GM23338 (cell line): ENCODE results near the gene KRTAP19-8. TPM values are rescaled to one million over a fixed set of nuclear protein-coding genes. Genes with fewer than 3 reads are reported as not detected.

Experiments used
- ATAC-seq: fragments of 200-7000 bp; cut with Tn5 transposase; 3 replicates; pipeline ENCODE4 v1.9.1; 2020
- DNase-seq: peaks from one replicate; pipeline ENCODE4 v3.0.0-alpha.2; 2015; ENCODE audit warnings: low spot score
- H2AFZ ChIP-seq: fragments of 200-600 bp; sonication (generic); 2 replicates; pipeline ENCODE4 v1.8.0; 2016; ENCODE audit warnings: antibody characterized with exemption, mild to moderate bottlenecking, moderate library complexity
- H3F3A ChIP-seq: fragments of 200-600 bp; sonication (generic); replicated peaks from 2 replicates; pipeline ENCODE4 v1.8.0; 2017; ENCODE audit warnings: antibody characterized with exemption, mixed run types, low read depth
- H3K27ac ChIP-seq: fragments of 200-600 bp; sonication (generic); 2 replicates; pipeline ENCODE4 v1.6.1; 2016; ENCODE audit warnings: low read depth
- H3K27me3 ChIP-seq: fragments of 200-600 bp; sonication (generic); 2 replicates; pipeline ENCODE4 v1.8.0; 2016; ENCODE audit warnings: mild to moderate bottlenecking, mixed run types, moderate library complexity; ENCODE audit not compliant: insufficient read depth
- H3K36me3 ChIP-seq: fragments of 200-600 bp; sonication (generic); 2 replicates; pipeline ENCODE4 v1.8.0; 2016; ENCODE audit warnings: mild to moderate bottlenecking; ENCODE audit not compliant: insufficient read depth
- H3K4me1 ChIP-seq: fragments of 200-600 bp; sonication (generic); 2 replicates; pipeline ENCODE4 v1.8.0; 2016; ENCODE audit warnings: mild to moderate bottlenecking, moderate library complexity; ENCODE audit not compliant: insufficient read depth
- H3K4me2 ChIP-seq: fragments of 200-600 bp; sonication (generic); 2 replicates; pipeline ENCODE4 v1.7.1; 2017; ENCODE audit warnings: mixed run types
- H3K4me3 ChIP-seq: fragments of 200-600 bp; sonication (generic); 2 replicates; pipeline ENCODE4 v1.6.1; 2016; ENCODE audit warnings: mixed run types
- H3K79me2 ChIP-seq: fragments of 200-600 bp; sonication (generic); replicated peaks from 2 replicates; pipeline ENCODE4 v1.8.0; 2017; ENCODE audit warnings: mild to moderate bottlenecking; ENCODE audit not compliant: insufficient read depth
- H3K9me2 ChIP-seq: fragments of 200-600 bp; sonication (generic); 2 replicates; pipeline ENCODE4 v1.8.0; 2017; ENCODE audit not compliant: insufficient read depth
- H4K20me1 ChIP-seq: fragments of 200-600 bp; sonication (generic); replicated peaks from 2 replicates; pipeline ENCODE4 v1.8.0; 2017; ENCODE audit warnings: mild to moderate bottlenecking; ENCODE audit not compliant: insufficient read depth
- H3K27ac Mint-ChIP-seq: 2 replicates; pipeline ENCODE4 v1.8.0; 2020; ENCODE audit warnings: inconsistent platforms, mild to moderate bottlenecking, moderate library complexity, mixed read lengths
- H3K27me3 Mint-ChIP-seq: 3 replicates; pipeline ENCODE4 v1.8.0; 2022; ENCODE audit warnings: low read depth, mild to moderate bottlenecking, moderate library complexity, mixed read lengths, inconsistent platforms; ENCODE audit not compliant: insufficient read depth, poor library complexity
- H3K36me3 Mint-ChIP-seq: 3 replicates; pipeline ENCODE4 v1.8.0; 2021; ENCODE audit warnings: low read depth, mild to moderate bottlenecking, inconsistent platforms, moderate library complexity, mixed read lengths
- H3K4me1 Mint-ChIP-seq: 3 replicates; pipeline ENCODE4 v1.8.0; 2020; ENCODE audit warnings: mild to moderate bottlenecking, inconsistent platforms, mixed read lengths
- H3K4me3 Mint-ChIP-seq: 3 replicates; pipeline ENCODE4 v1.8.0; 2021; ENCODE audit warnings: moderate library complexity, mild to moderate bottlenecking, inconsistent platforms, mixed read lengths
- H3K9me3 Mint-ChIP-seq: 3 replicates; pipeline ENCODE4 v1.8.0; 2020; ENCODE audit warnings: moderate library complexity, mild to moderate bottlenecking, inconsistent platforms, mixed read lengths
- CREB1 ChIP-seq: fragments of 250-450 bp; sonication (Bioruptor Pico); IDR thresholded peaks from 2 replicates; pipeline ENCODE4 v1.5.0; 2020; ENCODE audit warnings: low read depth, mild to moderate bottlenecking, moderate library complexity
- CTCF ChIP-seq, 2 experiments: fragments of 200-600 bp in 1 of 2; sonication (generic) in 1 of 2; conservative IDR thresholded peaks; 2 replicates each; pipeline versions ENCODE4 v1.5.1 to v1.6.1; 2016 to 2017; ENCODE audit warnings: antibody characterized with exemption in 2 of 2, low read depth in 2 of 2, mild to moderate bottlenecking in 2 of 2, moderate library complexity in 1 of 2
- EZH2 ChIP-seq: fragments of 200-600 bp; sonication (generic); IDR thresholded peaks from one replicate; pipeline ENCODE4 v1.8.0; 2017; ENCODE audit warnings: antibody characterized with exemption, mild to moderate bottlenecking, low read depth; ENCODE audit not compliant: unreplicated experiment
- JUNB ChIP-seq: IDR thresholded peaks from one replicate; pipeline ENCODE4 v1.6.1; 2016; ENCODE audit warnings: antibody characterized with exemption; ENCODE audit not compliant: unreplicated experiment
- NANOG ChIP-seq: IDR thresholded peaks from 2 replicates; pipeline ENCODE4 v1.6.1; 2016; ENCODE audit warnings: antibody characterized with exemption, borderline replicate concordance
- POLR2AphosphoS5 ChIP-seq: IDR thresholded peaks from 2 replicates; pipeline ENCODE4 v1.6.1; 2016; ENCODE audit warnings: antibody characterized with exemption, low read depth
- REST ChIP-seq: IDR thresholded peaks from one replicate; pipeline ENCODE4 v1.6.1; 2018; ENCODE audit warnings: antibody characterized with exemption; ENCODE audit not compliant: unreplicated experiment
- STAT1 ChIP-seq: IDR thresholded peaks from one replicate; pipeline ENCODE4 v1.6.1; 2016; ENCODE audit warnings: antibody characterized with exemption; ENCODE audit not compliant: unreplicated experiment
- ZNF114 ChIP-seq: fragments of 250-450 bp; sonication (Bioruptor Pico); IDR thresholded peaks from 2 replicates; pipeline ENCODE4 v1.5.0; 2020; ENCODE audit warnings: mild to moderate bottlenecking, moderate library complexity
- ZNF331 ChIP-seq: fragments of 250-450 bp; sonication (Bioruptor Pico); IDR thresholded peaks from 2 replicates; pipeline ENCODE4 v1.5.0; 2020; ENCODE audit warnings: low read depth, mild to moderate bottlenecking, moderate library complexity
- polyA plus RNA-seq: library from polyadenylated mRNA; unstranded; fragments of >200 nt; fragmentation: Nextera tagmentation; extraction: Ambion mirVana; gene quantifications from 2 replicates; pipeline ENCODE4 v1.2.1, GENCODE V29; 2016
- total RNA-seq: library from RNA; depleted of rRNA; stranded (reverse); fragments of >200 nt; shearing (Covaris generic); gene quantifications from 2 replicates; pipeline ENCODE4 v1.2.3, GENCODE V29; 2014
- TF ChIP-seq, protein P1 (sequence below): IDR thresholded peaks from 2 replicates; pipeline ENCODE4 v1.6.1; 2016; ENCODE audit warnings: antibody characterized with exemption

The KRTAP19-8 gene
- total and polyA plus RNA-seq, 2 experiments from 2014 or later, result not detected

GRCh38 chr21:31043471-31043870, 5.2 kb upstream of the KRTAP19-8 start (continued):
- TF ChIP-seq REST (no peak), EZH2 (no peak), NANOG (no peak), STAT1 (no peak), POLR2AphosphoS5 (no peak), JUNB (no peak)
- TF ChIP-seq, protein P1, sequence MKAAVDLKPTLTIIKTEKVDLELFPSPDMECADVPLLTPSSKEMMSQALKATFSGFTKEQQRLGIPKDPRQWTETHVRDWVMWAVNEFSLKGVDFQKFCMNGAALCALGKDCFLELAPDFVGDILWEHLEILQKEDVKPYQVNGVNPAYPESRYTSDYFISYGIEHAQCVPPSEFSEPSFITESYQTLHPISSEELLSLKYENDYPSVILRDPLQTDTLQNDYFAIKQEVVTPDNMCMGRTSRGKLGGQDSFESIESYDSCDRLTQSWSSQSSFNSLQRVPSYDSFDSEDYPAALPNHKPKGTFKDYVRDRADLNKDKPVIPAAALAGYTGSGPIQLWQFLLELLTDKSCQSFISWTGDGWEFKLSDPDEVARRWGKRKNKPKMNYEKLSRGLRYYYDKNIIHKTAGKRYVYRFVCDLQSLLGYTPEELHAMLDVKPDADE, result no peak

DNA sequence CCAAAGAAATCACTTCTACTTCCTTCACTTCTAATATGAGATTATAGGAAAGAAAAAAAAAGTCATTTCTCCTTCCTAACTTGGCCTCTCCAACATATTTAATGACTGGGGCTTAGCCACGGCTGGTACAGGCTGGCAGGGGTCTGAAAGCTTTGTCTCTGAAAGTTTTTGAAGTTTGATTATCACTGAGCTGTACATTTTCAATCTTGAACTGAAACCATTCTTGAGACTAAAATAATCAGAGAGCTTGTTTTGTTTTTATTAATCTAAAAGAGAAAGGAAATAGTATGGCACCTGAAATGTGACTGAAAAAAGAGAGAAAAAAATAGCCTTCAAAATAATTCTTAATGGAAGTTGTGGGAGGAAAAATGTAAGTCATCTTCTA, 3.8 kb upstream of the KRTAP19-8 start:
- H3K27me3 Mint-ChIP-seq, result peaks cover 2% of the 10 kb centered on the region
- Histone ChIP-seq H3K36me3 (no peaks in the 10 kb centered on the region), H3K79me2 (no peaks in the 10 kb centered on the region), H3K9me2 (peaks cover 5% of the 10 kb centered on the region; the same call in 1 of the 2 replicates), H3K27ac (no peak overlapping the region), H3K27me3 (no peaks in the 10 kb centered on the region), H3K4me1 (no peaks in the 10 kb centered on the region), H2AFZ (peak overlapping the region; percentile 63; the same call in 1 of the 2 replicates), H3K4me2 (no peak overlapping the region), H3K4me3 (no peak overlapping the region), H4K20me1 (no peaks in the 10 kb centered on the region), H3F3A (no peaks in the 10 kb centered on the region)
- H3K36me3 Mint-ChIP-seq, result no peaks in the 10 kb centered on the region
- H3K9me3 Mint-ChIP-seq, result no peaks in the 10 kb centered on the region
- no peak overlapping the region for H3K27ac Mint-ChIP-seq
- peaks cover 4% of the 10 kb centered on the region; the same call in 2 of the 3 replicates for H3K4me1 Mint-ChIP-seq
- ATAC-seq (no peak), DNase-seq (no peak)
- no peak overlapping the region for H3K4me3 Mint-ChIP-seq
- TF ChIP-seq NANOG, result no peak
- TF ChIP-seq REST, result no peak
- no peak for TF ChIP-seq ZNF331 (CRISPR knock-in tag)
- TF ChIP-seq, protein P1, result no peak
- no peak for TF ChIP-seq STAT1
- TF ChIP-seq CREB1 (CRISPR knock-in tag), result no peak
- no peak for TF ChIP-seq EZH2
- no peak for TF ChIP-seq CTCF (conservative IDR thresholded peaks at IDR 0.05; ENCODE audit: low read depth in 2 of 2)
- TF ChIP-seq ZNF114 (CRISPR knock-in tag), result no peak
